Right lobe of liver (tissue), 4 donors: ENCODE data around the gene RBM23.

ENCODE experiments used
- CTCF ChIP-seq, 4 donors: fragments of 200-600 bp in 3 of 4; fragments of 450-650 bp in 1 of 4; IDR thresholded peaks; one replicate each; pipeline versions ENCODE4 v1.5.1 to v1.8.0; 2016 to 2022; ENCODE audit warnings: antibody characterized with exemption in 4 of 4, mild to moderate bottlenecking in 2 of 4
- POLR2A ChIP-seq: fragments of 450-650 bp; IDR thresholded peaks from one replicate; pipeline ENCODE4 v1.6.1; 2017; ENCODE audit warnings: antibody characterized with exemption, mild to moderate bottlenecking
- donor health status: DM: no; HTN: no; CAD: no.
- donor health status: DM: no; HTN: no; CAD: no.
- donor health status: DM: no; HTN: yes; CAD: no.

- no peak for TF ChIP-seq CTCF (IDR thresholded peaks at IDR 0.05)
- TF ChIP-seq POLR2A = no peak
Observed at GRCh38 chr14:22882064-22882463, 36.9 kb downstream of the RBM23 start.
